ENCODE data around the gene GPR155. TPM values are rescaled to one million over a fixed set of nuclear protein-coding genes. Genes with fewer than 3 reads are reported as not detected.
A peak's percentile ranks its signal among the peaks of the same experiment; 100 is the strongest.
"Not testable (repeated sequence)": the region's sequence is repeated elsewhere in the genome, so short reads cannot be mapped to it uniquely, and the experiment has no call there.

GPR155 gene
- total RNA-seq, 1 experiment from 2014 or later: 0.79 TPM

DNA sequence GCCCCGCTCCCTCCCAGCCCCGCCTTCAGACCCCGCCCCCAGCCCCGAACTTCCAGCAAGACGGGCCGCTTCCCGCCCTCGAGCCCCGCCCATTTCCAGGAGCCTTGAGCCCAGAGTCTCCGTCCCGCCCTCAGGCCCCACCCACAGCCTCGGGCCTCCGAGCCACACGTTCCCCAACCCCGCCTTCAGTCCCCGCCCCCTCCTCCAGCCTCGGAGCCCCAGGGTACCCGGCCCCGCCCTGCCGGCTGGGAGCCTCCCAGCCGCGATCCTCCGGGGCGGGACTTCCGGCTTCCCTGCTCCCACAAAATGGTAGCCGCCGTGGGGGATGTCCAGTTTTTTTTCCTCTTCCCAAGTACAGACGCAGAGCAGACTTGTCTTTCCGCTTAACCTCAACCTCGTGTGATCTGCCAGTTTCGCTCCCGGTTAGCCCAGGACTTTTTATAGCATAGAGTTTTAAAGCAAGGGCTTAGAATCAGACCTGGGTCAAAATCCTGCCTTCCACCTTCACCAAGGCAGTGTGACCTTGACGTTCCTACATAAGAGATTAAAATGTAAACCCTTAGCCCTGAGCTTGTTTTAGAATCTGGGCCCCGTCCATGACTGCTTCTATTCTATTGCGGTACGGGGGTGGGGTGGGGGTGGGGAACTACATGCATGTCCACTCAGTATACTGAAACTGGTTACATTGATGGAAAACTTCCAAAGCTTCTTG is 435 bp upstream of the GPR155 start:
- H2AFZ ChIP-seq: peak overlapping the region; percentile 99
- peak overlapping the region; percentile 94 for H3K4me3 ChIP-seq
- H3K36me3 ChIP-seq (ENCODE audit: low read depth): no peaks in the 10 kb centered on the region
- intact Hi-C loops (cut with micrococcal nuclease; ENCODE audit: unreplicated experiment): no loop called here
- H3K79me2 ChIP-seq (ENCODE audit: low read depth): no peaks in the 10 kb centered on the region
- peak; percentile 95 to 99 for DNase-seq
- H3K4me1 ChIP-seq (replicated peaks; ENCODE audit: insufficient read depth): peaks cover 12% of the 10 kb centered on the region
- no peaks in the 10 kb centered on the region for H3F3A ChIP-seq (ENCODE audit: insufficient read depth, low read depth)
- H3K9me3 ChIP-seq (ENCODE audit: insufficient read depth, low read depth): no peaks in the 10 kb centered on the region; the same call in 1 of the 2 replicates
- no peaks in the 10 kb centered on the region for H3K9me2 ChIP-seq (ENCODE audit: insufficient read depth)
- CTCF ChIA-PET: interaction anchor here (0.6 to 1.7 kb wide), 4 partner anchors 60 to 1461 kb away, joined by 3 to 16 read pairs (median 4); no protein-coding TSS in a partner anchor
- POLR2A ChIA-PET (ENCODE audit: unreplicated experiment): interaction anchor here (0.6 kb wide), 2 partner anchors 58 to 93 kb away, joined by 4 to 5 read pairs; no protein-coding TSS in a partner anchor
- peak overlapping the region; percentile 45 for H3K27ac ChIP-seq
- no peaks in the 10 kb centered on the region for H3K27me3 ChIP-seq (ENCODE audit: insufficient read depth, low read depth)
- BruUV-seq (replicated peaks): no TSS peak
- no peaks in the 10 kb centered on the region for H4K20me1 ChIP-seq (ENCODE audit: insufficient read depth)
- TF ChIP-seq EZH2 (IDR thresholded peaks at IDR 0.05; ENCODE audit: low read depth): no peak
- H3K4me2 ChIP-seq: peak overlapping the region; percentile 93

DNA sequence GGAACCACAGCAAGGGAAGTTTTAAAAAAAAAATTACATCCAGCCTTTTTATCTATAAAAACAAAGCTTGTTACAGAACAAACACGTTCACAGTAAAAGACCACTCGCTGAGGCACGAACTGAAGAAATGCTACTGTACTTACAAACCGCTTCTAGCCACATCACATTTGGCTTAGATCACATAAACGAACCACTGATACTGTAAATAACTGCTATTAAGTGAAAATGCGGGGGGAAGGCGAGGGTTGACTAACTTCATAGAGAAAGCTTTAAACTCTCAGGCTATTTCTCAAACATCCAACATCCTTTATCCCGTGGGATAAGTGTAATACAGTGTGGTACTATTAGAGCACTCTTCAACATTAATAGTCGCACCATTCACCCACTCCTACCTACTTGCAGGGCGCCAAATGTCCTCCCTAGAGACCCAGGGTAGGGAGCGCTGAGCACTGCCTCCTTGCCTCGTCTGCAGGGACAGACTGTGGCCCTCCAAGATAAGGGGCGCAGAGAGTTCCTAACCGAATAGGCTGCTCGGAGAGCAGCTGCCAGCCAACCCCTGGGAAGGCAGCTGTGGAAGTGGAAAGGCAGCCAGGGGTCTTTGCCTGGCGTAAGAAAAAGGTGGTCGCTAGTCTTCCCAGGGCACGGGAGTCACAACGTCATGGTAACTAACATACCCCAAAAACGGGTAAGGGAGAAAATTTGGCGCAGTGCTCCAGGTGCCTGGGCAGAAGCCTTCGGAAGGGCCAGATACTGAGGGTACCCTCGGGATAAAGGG is 854 bp downstream of the GPR155 start:
- peak in 1 of 2 experiments; percentile 19 for DNase-seq
- H3K4me3 ChIP-seq: peak overlapping the region; percentile 94
- no peaks in the 10 kb centered on the region for H3K36me3 ChIP-seq (ENCODE audit: low read depth)
- H3K4me2 ChIP-seq: peak overlapping the region; percentile 93
- peak overlapping the region; percentile 100 for H2AFZ ChIP-seq
- ChIA-PET POLR2A (ENCODE audit: unreplicated experiment) (interaction anchor here (0.6 kb wide), 2 partner anchors 15 to 57 kb away, joined by 4 to 21 read pairs; no protein-coding TSS in a partner anchor), CTCF (interaction anchor here (0.6 to 1.7 kb wide), 4 partner anchors 22 to 1459 kb away, joined by 3 to 16 read pairs (median 4); no protein-coding TSS in a partner anchor)
- BruUV-seq (replicated peaks): no TSS peak
- no peaks in the 10 kb centered on the region for H3K27me3 ChIP-seq (ENCODE audit: insufficient read depth, low read depth)
- peaks cover 12% of the 10 kb centered on the region for H3K4me1 ChIP-seq (replicated peaks; ENCODE audit: insufficient read depth)
- TF ChIP-seq, protein P1, sequence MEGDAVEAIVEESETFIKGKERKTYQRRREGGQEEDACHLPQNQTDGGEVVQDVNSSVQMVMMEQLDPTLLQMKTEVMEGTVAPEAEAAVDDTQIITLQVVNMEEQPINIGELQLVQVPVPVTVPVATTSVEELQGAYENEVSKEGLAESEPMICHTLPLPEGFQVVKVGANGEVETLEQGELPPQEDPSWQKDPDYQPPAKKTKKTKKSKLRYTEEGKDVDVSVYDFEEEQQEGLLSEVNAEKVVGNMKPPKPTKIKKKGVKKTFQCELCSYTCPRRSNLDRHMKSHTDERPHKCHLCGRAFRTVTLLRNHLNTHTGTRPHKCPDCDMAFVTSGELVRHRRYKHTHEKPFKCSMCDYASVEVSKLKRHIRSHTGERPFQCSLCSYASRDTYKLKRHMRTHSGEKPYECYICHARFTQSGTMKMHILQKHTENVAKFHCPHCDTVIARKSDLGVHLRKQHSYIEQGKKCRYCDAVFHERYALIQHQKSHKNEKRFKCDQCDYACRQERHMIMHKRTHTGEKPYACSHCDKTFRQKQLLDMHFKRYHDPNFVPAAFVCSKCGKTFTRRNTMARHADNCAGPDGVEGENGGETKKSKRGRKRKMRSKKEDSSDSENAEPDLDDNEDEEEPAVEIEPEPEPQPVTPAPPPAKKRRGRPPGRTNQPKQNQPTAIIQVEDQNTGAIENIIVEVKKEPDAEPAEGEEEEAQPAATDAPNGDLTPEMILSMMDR (conservative IDR thresholded peaks at IDR 0.05): no peak
- no peak for TF ChIP-seq EZH2 (IDR thresholded peaks at IDR 0.05; ENCODE audit: low read depth)
- H4K20me1 ChIP-seq (ENCODE audit: insufficient read depth): no peaks in the 10 kb centered on the region
- H3K9me3 ChIP-seq (ENCODE audit: insufficient read depth, low read depth): no peaks in the 10 kb centered on the region; the same call in 1 of the 2 replicates
- H3K27ac ChIP-seq: no peak overlapping the region
- intact Hi-C loops (cut with micrococcal nuclease; ENCODE audit: unreplicated experiment): no loop called here
- no peaks in the 10 kb centered on the region for H3K79me2 ChIP-seq (ENCODE audit: low read depth)
- no peaks in the 10 kb centered on the region for H3F3A ChIP-seq (ENCODE audit: insufficient read depth, low read depth)
- no peaks in the 10 kb centered on the region for H3K9me2 ChIP-seq (ENCODE audit: insufficient read depth)

DNA sequence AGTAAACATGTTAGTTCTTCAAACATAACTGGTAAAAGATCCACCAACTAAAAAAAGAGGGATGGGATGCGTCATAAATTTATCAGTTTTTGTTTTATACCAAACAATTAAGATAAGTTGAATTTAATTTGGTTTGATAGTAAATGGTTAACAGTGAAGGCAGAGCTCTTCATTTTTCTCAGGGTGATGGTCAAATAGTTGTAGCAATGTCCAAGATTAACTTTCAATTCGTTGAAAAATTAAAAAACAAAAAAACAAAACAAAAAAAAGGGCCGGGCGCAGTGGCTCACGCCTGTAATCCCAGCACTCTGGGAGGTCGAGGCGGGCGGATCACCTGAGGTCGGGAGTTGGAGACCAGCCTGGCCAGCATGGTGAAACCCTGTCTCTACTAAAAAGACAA is 1.8 kb downstream of the GPR155 start:
- H3K4me1 ChIP-seq (replicated peaks; ENCODE audit: insufficient read depth): peaks cover 12% of the 10 kb centered on the region
- H3F3A ChIP-seq (ENCODE audit: insufficient read depth, low read depth); H3K9me3 ChIP-seq (ENCODE audit: insufficient read depth, low read depth); H4K20me1 ChIP-seq (ENCODE audit: insufficient read depth); BruUV-seq (replicated peaks); H3K9me2 ChIP-seq (ENCODE audit: insufficient read depth); H3K27me3 ChIP-seq (ENCODE audit: insufficient read depth, low read depth); H3K27ac ChIP-seq; intact Hi-C loops (cut with micrococcal nuclease; ENCODE audit: unreplicated experiment); H3K36me3 ChIP-seq (ENCODE audit: low read depth); DNase-seq; H3K4me3 ChIP-seq; H3K4me2 ChIP-seq; H3K79me2 ChIP-seq (ENCODE audit: low read depth); H2AFZ ChIP-seq: not testable (repeated sequence)
- ChIA-PET POLR2A (ENCODE audit: unreplicated experiment) (interaction anchor here (0.6 kb wide), 1 partner anchor 14 kb away, joined by 21 read pairs; no protein-coding TSS in a partner anchor), CTCF (interaction anchor here (0.6 kb wide), 2 partner anchors 29 to 93 kb away, joined by 3 to 6 read pairs; no protein-coding TSS in a partner anchor)

Measured in PC-9 (cell line).